Activated CD4-positive, CD25-positive, alpha-beta regulatory T cell (primary cell): Measurements from ENCODE around the gene PLEKHA6.

Experiments used
- DNase-seq, 4 experiments: peaks; one replicate each; lab custom pipeline; 2025; lab: John Stamatoyannopoulos, UW

Gene PLEKHA6

DNA sequence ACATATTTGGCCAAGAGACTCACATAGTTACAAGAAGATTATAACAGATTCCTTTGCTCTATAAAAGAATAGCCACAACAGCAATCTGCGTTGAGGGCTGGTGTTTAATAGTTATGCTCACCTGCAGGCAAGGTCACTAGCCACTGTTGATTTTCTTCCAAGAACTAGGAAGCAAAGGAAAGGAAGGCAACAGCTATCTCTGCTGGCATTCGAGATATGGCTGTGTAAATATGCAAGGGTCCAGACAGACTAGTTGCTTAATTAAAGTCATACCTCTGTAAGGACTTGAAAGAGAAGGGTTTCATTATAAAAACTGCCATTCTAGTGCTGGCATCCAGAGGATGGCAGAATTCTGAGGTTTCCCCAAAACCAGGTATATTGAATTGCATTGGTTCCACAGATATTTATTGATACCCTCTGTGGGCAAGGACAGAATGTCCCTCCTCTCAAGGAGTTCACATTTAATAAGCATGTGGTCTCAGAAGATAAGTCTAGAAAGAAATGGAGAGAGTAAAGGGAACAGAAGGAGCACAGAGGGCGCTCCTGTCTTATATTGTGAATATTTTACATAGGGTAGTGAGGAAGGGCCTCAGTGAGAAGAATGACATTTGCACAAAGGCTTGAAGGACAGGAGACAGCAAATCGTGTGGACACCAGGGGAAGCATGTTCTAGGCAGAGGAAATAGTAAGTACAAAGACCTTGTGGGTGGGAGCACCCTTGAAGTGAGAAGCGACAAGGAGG is 23.6 kb upstream of the PLEKHA6 start:
- no peak for DNase-seq

DNA sequence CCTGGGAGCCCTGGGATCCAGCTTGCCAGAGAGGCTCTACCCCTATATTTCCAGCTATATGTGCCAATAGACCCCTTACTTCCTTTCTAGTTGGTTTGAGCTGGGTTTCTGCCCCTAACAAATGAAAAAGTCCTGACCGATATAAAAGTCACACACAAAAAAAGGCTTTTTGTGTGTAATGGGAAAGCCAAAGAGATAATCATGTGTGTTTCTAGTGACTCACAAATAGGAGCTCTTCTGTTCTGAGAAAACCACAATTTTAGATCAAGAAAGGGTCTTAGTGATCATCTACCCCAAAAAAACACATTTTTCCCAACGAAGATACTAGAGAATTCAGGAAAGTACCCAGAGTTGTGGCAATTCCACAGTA is 23.0 kb upstream of the PLEKHA6 start:
- no peak for DNase-seq

DNA sequence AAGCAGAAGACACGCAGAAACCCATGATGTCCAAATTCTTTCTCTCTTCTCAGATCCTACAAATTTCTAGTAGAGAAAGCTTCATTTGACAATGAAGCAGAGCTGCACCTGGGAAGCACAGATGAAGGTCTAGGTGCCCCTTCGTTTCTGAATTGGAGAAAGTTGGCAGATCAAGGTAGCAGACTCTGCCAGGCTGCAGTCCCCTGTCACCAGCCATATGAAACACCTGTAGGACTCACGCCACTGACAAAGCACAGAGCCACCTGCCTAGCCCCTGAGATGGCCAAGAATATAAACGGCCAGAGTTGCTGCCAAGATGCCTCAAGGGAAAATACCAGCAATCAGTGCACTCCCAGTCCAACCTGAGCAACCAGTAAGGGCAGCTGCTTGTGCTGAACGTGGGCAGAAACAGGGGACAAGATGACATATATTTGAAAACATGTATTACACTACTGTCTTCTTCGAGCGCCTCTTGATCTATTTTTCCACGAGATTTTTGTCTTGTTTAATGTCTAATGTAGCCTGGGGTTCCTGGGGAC is 20.6 kb upstream of the PLEKHA6 start:
- no peak for DNase-seq

DNA sequence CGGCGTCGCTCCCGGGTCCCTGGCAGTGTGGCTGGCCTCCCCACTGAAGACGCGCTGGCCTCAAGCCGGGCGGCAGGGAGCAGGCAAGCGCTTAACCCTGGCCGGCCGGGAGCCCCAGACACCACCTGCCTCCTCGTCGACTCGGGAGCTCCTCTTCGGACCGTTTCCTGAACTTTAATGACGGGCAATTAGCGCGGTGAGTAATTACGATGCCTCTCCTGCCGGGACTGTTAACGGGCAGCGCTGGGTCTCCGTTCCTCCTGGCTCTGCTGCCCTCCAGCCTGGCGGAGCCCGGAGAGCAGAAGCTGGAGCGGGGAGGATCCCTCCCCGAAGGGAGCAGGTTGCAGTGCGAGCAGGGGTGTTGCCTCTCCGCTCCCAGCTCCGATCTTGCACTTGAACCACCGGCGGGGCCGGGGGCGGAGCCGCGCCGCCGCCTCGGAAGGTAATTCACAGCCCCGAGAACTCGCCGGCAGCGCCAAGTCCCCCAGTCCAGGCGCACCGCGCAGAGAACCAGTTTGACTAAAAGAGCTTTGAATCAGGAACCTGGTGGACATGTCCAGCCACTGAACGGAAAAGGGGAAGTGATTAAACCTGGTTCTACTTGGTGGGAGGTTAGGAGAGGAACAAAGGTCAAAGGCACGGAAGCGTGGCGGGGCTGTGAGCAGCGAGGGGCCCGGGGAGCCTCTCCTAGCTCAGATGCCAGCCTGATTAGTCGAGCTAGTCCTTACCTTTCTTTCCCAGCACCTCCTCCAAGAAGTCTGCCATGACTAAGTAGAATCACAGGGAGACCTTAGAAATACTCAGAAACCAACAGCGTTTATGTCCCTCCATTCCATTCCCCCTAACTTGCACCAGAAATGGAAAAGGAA is 18.3 kb upstream of the PLEKHA6 start:
- peak in 1 of 4 experiments; percentile 7 for DNase-seq

DNA sequence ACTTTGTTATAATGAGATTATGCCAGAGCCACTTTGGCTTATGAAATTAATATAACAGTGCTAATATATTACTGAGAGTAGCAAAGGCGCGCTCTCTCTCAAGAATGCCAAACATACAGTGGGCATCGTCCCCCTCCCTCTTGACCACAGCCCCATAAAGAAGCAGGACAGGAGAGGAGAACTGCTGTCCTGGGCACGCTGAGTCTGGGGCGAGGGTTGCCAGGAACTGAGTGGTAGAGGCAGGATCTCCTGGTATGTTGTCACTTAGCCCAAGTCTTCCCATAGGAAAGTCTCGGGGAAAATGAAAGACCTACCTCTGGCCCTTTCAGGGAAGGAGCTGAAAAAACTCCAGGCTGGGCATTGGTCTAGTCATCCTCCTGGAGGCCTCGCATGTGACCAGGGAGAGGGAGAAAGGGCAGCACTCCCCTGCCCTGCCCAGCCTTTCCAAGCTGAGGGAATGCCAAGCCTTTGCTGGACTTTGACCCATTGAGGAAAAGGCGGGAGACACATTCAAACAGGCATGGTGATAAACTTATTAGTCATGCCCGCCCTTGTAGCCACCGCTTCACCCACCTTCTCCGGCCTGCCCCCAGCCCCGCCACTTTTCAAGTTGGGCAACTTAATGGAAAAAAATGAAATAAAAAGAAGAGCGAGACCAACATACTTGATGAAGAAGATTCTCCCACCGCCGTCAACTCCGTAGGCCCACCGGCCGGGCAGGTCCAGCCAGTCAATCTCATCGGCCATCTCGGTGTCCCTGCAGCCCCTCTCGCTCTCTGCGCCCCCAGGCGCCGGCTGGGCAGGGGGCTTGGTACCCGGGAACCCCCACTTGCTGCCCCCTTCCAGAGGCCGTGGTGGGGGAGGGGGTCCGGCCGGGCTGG is 17.4 kb upstream of the PLEKHA6 start:
- no peak for DNase-seq

DNA sequence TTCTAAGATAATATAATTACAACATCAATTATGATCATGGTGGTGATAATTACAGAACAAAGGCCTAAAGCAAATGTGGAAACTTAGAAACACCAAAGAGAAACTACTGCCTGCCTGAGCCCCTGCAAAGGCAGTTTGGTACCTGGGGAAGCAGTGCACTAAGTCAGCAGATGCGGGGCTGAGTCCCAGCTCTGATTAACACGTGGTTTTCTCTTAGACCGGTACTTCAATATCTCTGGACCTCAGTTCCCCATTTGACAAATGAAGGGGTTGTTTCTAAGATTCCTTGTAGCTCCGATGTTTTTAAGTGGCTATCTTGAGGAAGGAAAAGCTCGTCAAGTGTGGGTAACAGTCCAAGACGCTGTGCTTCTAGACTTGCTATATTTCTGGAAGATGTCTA is 16.7 kb upstream of the PLEKHA6 start:
- no peak for DNase-seq

DNA sequence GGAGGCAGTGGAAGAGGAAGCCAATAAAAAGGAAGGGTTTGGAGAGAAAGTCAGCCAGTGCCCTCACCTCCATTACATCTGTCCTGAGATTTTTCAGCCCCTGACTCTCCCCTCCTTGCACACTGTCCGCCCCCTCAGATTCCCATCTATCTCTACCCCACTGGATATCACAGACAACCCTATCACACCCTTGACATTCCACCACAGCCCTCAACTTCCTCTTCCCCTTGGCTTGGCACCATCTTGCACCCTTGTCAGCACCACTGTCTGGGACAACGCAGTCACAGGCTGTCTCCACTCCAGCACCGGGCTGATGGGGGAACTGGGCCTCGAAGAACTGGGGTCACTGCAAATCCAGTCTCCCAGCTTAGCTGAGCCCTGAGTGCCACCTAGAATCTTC is 14.2 kb upstream of the PLEKHA6 start:
- DNase-seq = no peak

DNA sequence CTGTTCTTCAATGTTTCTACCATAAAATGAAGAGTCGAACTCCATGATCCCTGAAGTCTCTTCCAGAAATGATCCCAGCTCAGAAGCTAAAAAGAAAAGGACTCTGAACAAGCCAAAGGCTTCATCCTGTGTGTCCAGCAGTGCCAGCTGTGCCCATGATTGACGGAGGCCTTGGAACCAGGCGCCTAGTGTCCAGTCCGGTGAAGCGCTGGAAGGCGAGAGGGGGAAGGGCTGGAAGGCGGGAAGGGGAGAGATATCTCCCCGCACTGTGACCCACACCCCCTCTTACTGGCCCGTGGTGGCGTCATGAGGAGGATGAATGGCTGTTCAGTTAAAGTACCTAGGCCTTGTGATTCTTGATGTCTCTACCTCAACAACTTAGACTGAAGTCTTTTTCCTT is 10.4 kb upstream of the PLEKHA6 start:
- DNase-seq = no peak

DNA sequence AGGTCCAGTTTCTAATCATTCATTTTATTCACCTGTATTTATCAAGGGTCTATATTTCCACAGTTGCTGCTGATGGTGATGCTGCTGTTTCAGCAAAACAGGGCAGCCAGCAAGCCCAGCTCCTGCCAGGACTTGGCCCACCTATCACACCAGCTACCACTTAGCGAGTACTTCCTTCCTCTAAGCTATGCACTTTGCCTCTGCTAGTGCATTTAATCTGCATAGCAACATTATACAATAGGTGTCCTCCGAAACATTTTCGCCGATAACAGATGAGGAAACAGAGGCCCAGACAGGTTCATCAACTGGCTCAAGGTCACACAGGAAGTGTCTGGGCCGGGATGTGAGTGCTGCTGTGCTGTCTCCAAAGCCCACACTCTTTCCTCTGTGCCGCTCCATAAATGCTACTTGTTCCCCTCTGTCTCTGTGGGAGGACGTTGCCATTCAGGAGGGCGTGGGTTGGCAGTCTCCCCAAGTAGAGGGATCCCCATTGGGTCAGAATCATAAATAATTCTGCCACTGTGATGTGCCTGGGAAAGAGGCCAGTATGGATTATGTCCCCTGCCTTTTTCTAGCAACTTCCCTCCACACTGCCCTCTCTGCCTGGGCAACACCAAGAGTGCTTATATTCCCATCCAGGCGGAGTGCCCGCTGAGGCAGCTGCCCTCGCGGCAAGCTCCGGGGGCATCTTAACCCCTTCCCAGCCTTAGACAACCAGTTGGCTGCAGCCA is 9.4 kb upstream of the PLEKHA6 start:
- DNase-seq = no peak

DNA sequence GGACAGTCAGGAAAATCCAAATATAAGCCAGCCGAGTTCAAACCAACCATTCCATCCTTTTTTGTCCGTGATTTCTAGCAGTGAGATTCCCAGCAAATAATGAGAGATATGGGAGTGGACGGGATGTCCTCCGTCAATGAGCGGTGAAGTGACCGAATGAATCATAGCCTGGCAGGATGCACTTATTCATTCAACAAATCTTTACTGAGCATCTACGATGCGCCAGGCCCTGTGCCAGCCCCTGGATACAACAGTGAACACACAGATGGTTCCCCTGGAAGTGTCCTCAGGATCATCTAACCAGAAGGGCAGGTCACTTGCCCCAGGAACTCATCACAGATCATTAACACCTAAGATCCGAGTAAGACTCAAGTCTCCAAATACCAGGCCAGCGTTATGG is 8.2 kb upstream of the PLEKHA6 start:
- no peak for DNase-seq

DNA sequence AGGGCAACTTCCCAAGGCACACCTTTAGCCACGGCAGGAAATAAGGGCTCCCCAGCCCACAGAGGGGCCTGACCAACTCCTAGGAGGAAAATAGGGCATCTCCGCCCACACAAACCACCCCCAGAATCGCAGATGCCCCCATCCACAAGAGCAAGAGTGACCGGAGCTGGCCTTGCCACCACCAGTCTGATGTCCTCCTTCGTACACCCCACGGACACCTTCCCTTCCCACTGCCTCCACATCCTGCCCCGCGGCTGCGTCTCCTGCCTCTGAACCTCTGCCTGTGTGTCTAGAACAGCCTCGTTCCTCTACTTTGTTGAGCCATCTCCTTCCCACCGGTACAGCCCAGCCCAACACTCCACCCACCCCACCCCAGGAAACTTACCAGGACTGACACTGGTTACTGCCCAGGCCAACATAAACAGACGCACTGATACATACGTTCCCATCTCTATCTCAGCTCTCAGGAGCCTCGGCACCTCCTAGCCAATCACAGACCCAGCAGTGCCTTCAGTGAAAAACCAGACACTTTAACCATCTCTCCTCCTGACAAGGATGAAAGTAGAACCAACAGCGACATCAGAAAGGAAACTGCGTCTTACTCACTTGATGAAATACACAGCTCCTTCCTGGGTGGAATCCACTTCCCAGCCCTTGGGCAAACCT is 7.6 kb upstream of the PLEKHA6 start:
- no peak for DNase-seq

DNA sequence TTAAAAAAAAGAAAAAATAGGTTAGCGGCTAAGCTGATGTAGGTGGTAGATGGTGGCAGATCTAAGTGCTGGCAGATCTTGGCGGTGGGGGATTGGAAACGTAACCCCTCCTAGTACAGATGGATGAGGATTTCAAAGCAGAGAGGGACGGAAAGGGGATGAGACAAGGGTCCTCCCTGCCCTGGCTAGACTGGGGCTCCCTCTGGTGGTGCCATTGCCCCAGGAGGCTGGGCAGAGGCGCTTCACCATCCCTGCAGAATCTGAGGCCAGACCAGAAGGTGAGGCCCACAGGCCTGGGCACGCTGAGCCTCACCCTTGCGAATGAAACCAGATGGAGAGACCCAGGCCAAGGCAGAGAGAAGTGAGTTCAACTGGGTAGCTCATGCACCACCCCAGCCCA is 7.0 kb upstream of the PLEKHA6 start:
- no peak for DNase-seq

DNA sequence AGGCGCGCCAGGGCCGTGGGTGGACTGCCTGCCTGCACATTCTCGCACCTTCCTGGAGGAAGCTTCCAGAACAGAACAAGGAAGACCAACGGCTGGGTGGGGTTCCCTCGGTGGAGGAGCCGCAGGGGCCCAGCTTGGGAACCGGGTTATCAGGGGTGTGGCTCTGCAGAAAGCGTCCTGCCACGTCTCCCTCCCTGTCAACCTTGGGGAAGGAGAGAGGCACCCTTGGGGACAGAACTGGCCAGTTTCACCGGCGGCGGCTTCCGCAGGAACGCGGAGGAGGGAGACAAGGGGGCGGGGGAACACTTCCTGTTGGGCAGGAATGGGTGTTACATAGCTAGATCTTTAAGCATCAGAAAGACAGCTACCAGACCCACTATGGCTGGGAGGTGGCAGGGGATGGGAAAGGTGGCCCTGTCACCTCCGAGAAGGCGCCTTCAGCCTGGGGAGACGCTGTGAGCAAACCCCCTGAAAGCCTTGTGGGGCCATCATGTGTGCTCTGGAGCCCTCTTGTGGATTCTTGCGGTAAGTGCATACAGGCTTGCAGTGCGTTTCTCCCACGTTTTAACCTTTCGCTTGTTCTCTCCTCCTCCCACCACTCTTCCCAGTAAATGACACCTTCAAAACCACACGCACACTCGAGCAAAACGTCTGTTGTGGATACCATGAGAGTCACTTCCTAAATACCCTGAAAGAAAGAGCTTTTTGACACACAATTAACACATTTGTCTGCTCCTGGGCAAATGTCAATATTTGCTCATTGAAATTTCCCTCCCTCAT is 3.8 kb upstream of the PLEKHA6 start:
- DNase-seq = peak; percentile 28 to 51 (median 39)

DNA sequence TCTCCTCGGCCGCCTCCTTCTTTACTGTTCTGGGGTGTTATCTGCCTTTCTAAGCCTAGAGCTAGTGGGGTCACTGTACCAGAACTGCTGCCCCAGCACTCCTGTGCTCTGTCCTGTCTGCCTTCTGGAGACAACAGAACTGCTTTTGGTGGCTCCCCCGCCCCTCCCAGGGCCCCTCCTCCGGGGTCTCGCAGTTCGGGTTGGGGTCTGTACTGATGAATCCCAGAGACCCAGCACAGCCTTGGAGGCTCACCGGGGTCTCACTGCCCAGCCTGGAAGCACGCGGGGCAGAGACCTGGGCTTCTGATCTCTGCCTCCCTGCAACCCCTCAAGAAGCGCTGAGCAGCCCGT is 3.2 kb upstream of the PLEKHA6 start:
- DNase-seq = no peak

DNA sequence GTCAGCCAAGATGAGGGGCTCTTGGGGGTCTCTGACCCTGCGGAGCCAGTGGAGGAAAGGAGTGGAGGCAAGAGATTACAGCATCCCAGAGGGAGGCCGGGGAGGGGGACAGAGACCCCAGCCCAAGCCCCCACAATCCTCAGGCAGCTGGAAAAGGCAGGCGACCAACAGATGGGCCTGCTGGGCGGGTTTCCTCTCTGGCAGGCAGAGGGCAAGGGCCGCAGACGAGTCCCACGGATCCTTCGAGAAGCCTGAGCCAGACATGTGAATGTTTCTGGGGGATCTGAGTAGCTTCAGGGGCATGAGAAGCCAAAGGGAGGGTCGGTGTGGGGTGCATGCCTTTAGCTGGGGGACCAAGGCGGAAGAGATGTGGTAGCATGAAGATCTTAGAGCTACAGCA is 2.1 kb upstream of the PLEKHA6 start:
- DNase-seq = no peak

DNA sequence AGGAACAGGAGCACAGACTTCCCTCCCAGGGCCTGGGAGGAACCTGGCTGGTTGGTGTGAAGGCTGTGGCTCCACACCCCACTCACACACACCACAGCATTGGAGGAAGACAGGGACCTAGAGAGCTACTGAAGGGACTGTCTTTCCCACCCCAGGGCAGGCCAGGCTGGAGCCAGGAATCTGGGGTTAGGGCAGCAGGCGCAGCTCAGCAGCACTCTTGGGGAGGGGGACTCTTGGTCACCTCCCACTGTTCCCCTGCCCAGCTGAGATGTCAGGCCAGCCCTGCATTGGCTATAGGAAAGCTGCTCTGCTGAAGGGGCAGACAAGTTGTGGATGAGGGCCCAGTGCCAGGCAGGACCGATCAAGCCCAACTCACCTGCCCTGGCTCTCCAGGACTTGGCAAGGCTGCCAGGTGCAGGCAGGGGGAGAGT is 1.6 kb upstream of the PLEKHA6 start:
- no peak for DNase-seq

DNA sequence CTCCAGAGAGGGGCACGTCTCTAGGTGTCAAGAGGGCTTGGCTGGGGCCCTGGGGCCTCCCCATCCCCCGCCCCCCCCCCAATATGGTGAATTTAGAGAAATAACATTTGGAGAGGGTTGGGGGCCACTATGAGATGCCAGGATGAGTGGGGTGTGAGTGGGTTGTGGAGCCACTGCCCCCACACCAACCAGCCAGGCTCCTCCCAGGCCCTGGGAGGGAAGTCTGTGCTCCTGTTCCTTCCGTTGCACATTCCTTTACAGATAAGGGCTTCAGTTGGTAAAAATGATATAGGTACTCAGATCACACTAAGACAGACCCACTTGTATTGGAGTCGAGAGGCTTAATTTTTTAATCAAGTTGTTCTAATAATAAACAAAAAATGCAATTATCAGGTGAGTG is 585 bp upstream of the PLEKHA6 start:
- no peak for DNase-seq

DNA sequence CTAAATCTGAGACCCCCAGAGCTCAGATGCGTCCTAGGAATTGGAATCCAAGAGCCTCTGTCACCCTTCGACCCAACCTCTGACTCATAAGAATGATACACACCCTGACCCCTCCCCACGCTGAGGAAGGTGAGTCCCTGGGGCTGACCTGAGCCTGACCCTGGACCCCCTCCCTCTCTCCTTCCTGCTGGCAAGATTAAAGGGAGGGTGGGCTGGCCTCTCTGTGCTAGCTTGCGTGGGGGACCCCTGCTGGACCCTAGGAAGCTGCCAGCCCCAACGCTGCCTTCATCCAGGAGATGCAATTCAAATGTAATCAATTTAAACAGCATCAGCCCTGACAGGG is 627 bp downstream of the PLEKHA6 start:
- no peak for DNase-seq

DNA sequence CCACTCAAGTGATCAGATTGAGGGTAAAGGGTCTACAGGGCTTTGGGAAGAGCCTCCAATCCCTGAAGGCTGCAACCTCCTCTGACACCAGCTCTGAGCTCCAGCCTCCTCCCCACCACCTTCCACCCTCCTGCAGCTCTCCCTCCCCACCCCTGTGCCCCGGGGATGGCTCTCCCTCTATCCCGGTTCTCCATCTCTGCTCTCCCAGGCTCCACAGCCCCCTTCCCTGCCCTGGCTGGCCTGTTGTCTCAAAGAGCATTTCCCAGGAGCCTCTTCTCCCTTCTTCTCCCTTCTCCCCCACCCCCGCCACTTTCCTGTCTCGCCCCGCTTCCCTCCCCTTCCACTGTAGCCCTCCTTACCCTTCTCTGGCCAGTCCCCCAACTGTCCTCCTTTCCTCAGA is 1.1 kb downstream of the PLEKHA6 start:
- DNase-seq = no peak
